Liver (tissue), 9 donors: ENCODE data around the gene ZP4. TPM values are rescaled to one million over a fixed set of nuclear protein-coding genes. Genes with fewer than 3 reads are reported as not detected.

Source experiments
- DNase-seq: peaks from one replicate; pipeline ENCODE4 v3.0.0-alpha.2; 2017; ENCODE audit warnings: low spot score
- H3K27ac ChIP-seq, 2 donors: one replicate each; pipeline ENCODE4 v1.7.0; 2013; ENCODE audit warnings: inconsistent platforms in 2 of 2, low read length in 2 of 2, control low read depth in 1 of 2, low read depth in 1 of 2, mild to moderate bottlenecking in 1 of 2
- H3K27me3 ChIP-seq, 4 donors: one replicate each; pipeline versions ENCODE4 v1.6.1 to v1.7.0; 2013; ENCODE audit warnings: low read length in 3 of 4, inconsistent platforms in 1 of 4, mild to moderate bottlenecking in 1 of 4, moderate library complexity in 1 of 4; ENCODE audit not compliant: control insufficient read depth in 4 of 4, insufficient read depth in 4 of 4
- H3K36me3 ChIP-seq, 4 donors: one replicate each; pipeline versions ENCODE4 v1.6.1 to v1.7.0; 2013; ENCODE audit warnings: low read length in 3 of 4, mild to moderate bottlenecking in 3 of 4, low read depth in 1 of 4, moderate library complexity in 1 of 4; ENCODE audit not compliant: control insufficient read depth in 4 of 4, insufficient read depth in 3 of 4
- H3K4me1 ChIP-seq, 4 donors: one replicate each; pipeline versions ENCODE4 v1.6.1 to v1.7.0; 2013; ENCODE audit warnings: low read length in 3 of 4, mild to moderate bottlenecking in 3 of 4, moderate library complexity in 1 of 4; ENCODE audit not compliant: control insufficient read depth in 4 of 4, insufficient read depth in 4 of 4
- H3K4me3 ChIP-seq, 3 donors: one replicate each; pipeline versions ENCODE4 v1.6.1 to v1.7.0; 2013; ENCODE audit warnings: low read length in 3 of 3, control low read depth in 1 of 3, low read depth in 1 of 3, mild to moderate bottlenecking in 1 of 3
- H3K9ac ChIP-seq, 2 donors: one replicate each; pipeline ENCODE4 v1.7.0; 2013; ENCODE audit warnings: low read length in 2 of 2, mild to moderate bottlenecking in 2 of 2, moderate library complexity in 2 of 2, control low read depth in 1 of 2, low read depth in 1 of 2
- H3K9me3 ChIP-seq, 4 donors: one replicate each; pipeline versions ENCODE4 v1.6.1 to v1.7.0; 2013; ENCODE audit warnings: low read length in 3 of 4; ENCODE audit not compliant: control insufficient read depth in 4 of 4
- ATF3 ChIP-seq: IDR thresholded peaks from 2 replicates; pipeline ENCODE4 v1.6.1; 2016; ENCODE audit warnings: antibody characterized with exemption
- CTCF ChIP-seq: fragments of 150-350 bp; IDR thresholded peaks from 2 replicates; pipeline ENCODE4 v1.5.1; 2017; ENCODE audit warnings: improper control_type of control experiment, low read depth, low read length; ENCODE audit not compliant: missing input control
- EGR1 ChIP-seq, 2 donors: IDR thresholded peaks; 2 replicates each; pipeline ENCODE4 v1.6.1; 2016 to 2018; ENCODE audit warnings: antibody characterized with exemption in 2 of 2, low read depth in 2 of 2
- FOXA1 ChIP-seq: IDR thresholded peaks from 2 replicates; pipeline ENCODE4 v1.6.1; 2016; ENCODE audit warnings: antibody characterized with exemption
- FOXA2 ChIP-seq: IDR thresholded peaks from 2 replicates; pipeline ENCODE4 v1.6.1; 2016; ENCODE audit warnings: antibody characterized with exemption
- GABPA ChIP-seq, 2 donors: IDR thresholded peaks in 1 of 2; conservative IDR thresholded peaks in 1 of 2; 2 replicates each; pipeline ENCODE4 v1.6.1; 2016; ENCODE audit warnings: antibody characterized with exemption in 2 of 2, mild to moderate bottlenecking in 1 of 2, moderate library complexity in 1 of 2
- HNF4A ChIP-seq, 2 donors: conservative IDR thresholded peaks; 2 replicates each; pipeline ENCODE4 v1.6.1; 2016; ENCODE audit warnings: antibody characterized with exemption in 2 of 2, mild to moderate bottlenecking in 2 of 2
- HNF4G ChIP-seq: IDR thresholded peaks from 2 replicates; pipeline ENCODE4 v1.6.1; 2016; ENCODE audit warnings: antibody characterized with exemption
- JUND ChIP-seq, 2 donors: IDR thresholded peaks; 2 replicates each; pipeline ENCODE4 v1.6.1; 2016; ENCODE audit warnings: antibody characterized with exemption in 2 of 2
- MAX ChIP-seq: IDR thresholded peaks from 2 replicates; pipeline ENCODE4 v1.6.1; 2016; ENCODE audit warnings: antibody characterized with exemption
- NR2F2 ChIP-seq: IDR thresholded peaks from 2 replicates; pipeline ENCODE4 v1.6.1; 2016; ENCODE audit warnings: antibody characterized with exemption
- RAD21 ChIP-seq, 2 donors: IDR thresholded peaks; 2 replicates each; pipeline ENCODE4 v1.6.1; 2016; ENCODE audit warnings: antibody characterized with exemption in 2 of 2, mild to moderate bottlenecking in 2 of 2
- REST ChIP-seq: IDR thresholded peaks from 2 replicates; pipeline ENCODE4 v1.6.1; 2016; ENCODE audit warnings: antibody characterized with exemption, mild to moderate bottlenecking
- RXRA ChIP-seq, 2 donors: IDR thresholded peaks; 2 replicates each; pipeline ENCODE4 v1.6.1; 2017 to 2018; ENCODE audit warnings: antibody characterized with exemption in 2 of 2, mild to moderate bottlenecking in 1 of 2
- SP1 ChIP-seq: IDR thresholded peaks from 2 replicates; pipeline ENCODE4 v1.6.1; 2018; ENCODE audit warnings: antibody characterized with exemption, mild to moderate bottlenecking
- TAF1 ChIP-seq: conservative IDR thresholded peaks from 2 replicates; pipeline ENCODE4 v1.6.1; 2016; ENCODE audit warnings: antibody characterized with exemption, mild to moderate bottlenecking
- YY1 ChIP-seq: IDR thresholded peaks from 2 replicates; pipeline ENCODE4 v1.6.1; 2016; ENCODE audit warnings: antibody characterized with exemption, mild to moderate bottlenecking
- ZBTB33 ChIP-seq: IDR thresholded peaks from 2 replicates; pipeline ENCODE4 v1.6.1; 2016; ENCODE audit warnings: antibody characterized with exemption
- WGBS: extraction: QIAGEN DNeasy Blood & Tissue Kit; methylation state at CpG from one replicate; pipeline ENCODE4 v1.1.7; 2013; 5-methylcytosine and 5-hydroxymethylcytosine counted together
- polyA plus RNA-seq, 2 donors: library from polyadenylated mRNA; stranded (reverse) in 1 of 2; unstranded in 1 of 2; fragments of 200-250 nt in 1 of 2; fragments of >200 nt in 1 of 2; fragmentation: Nextera tagmentation in 1 of 2; extraction: Ambion mirVana in 1 of 2; gene quantifications; one replicate each; pipeline versions ENCODE4 v1.2.1 to v1.2.3, GENCODE V29; 2013 to 2015
- total RNA-seq, 2 donors: library from RNA; depleted of rRNA; stranded (reverse); fragments of >200 nt; gene quantifications; one replicate each; pipeline ENCODE4 v1.2.3, GENCODE V29; 2014
- donor health status: healthy.
- donor health status: healthy.
- donor health status: healthy.
- donor health status: healthy.
- donor health status: healthy.

Gene ZP4
- total and polyA plus RNA-seq, 4 donors, result not detected

- no peaks in the 10 kb centered on the region for H3K9me3 ChIP-seq
- no peak overlapping the region for H3K4me3 ChIP-seq
- no peaks in the 10 kb centered on the region for H3K4me1 ChIP-seq
- H3K27me3 ChIP-seq, result peaks cover 0 to 4% (median 1%) of the 10 kb centered on the region in 4 donors
- no peak for TF ChIP-seq MAX
- no peak for TF ChIP-seq NR2F2
- TF ChIP-seq JUND (IDR thresholded peaks at IDR 0.05), result no peak
- TF ChIP-seq FOXA2, result no peak
- no peak for TF ChIP-seq ATF3
- TF ChIP-seq REST, result no peak
- no peak for TF ChIP-seq ZBTB33
- no peak for TF ChIP-seq HNF4A (conservative IDR thresholded peaks at IDR 0.05)
- TF ChIP-seq FOXA1, result no peak
- TF ChIP-seq GABPA (IDR thresholded peaks at IDR 0.05 in 1 of 2, conservative IDR thresholded peaks at IDR 0.05 in 1 of 2), result no peak
- no peak for TF ChIP-seq RAD21 (IDR thresholded peaks at IDR 0.05)
- no peak for TF ChIP-seq TAF1
- TF ChIP-seq RXRA (IDR thresholded peaks at IDR 0.05), result no peak
- TF ChIP-seq CTCF, result no peak
- TF ChIP-seq SP1, result no peak
- TF ChIP-seq HNF4G, result no peak
- TF ChIP-seq EGR1 (IDR thresholded peaks at IDR 0.05; ENCODE audit: low read depth in 2 of 2), result no peak
- no peak for TF ChIP-seq YY1
- H3K27ac ChIP-seq, result no peak overlapping the region
- 79% methylated on average over 1 of the region's 1 CpG for WGBS
- H3K36me3 ChIP-seq, result no peaks in the 10 kb centered on the region
- DNase-seq, result no peak
- no peak overlapping the region for H3K9ac ChIP-seq
Observed at GRCh38 chr1:237878406-237878805, 12.3 kb downstream of the ZP4 start.
